VCaP (cell line): ENCODE measurements around the gene NT5C2.

Experiments
- H3K27ac ChIP-seq: fragments of 450-650 bp; 2 replicates; pipeline ENCODE4 v1.5.1; 2017
- TF ChIP-seq, protein P1 (sequence below): fragments of 450-650 bp; conservative IDR thresholded peaks from 2 replicates; pipeline ENCODE4 v1.5.1; 2017; ENCODE audit warnings: mild to moderate bottlenecking, moderate library complexity

Gene NT5C2

DNA sequence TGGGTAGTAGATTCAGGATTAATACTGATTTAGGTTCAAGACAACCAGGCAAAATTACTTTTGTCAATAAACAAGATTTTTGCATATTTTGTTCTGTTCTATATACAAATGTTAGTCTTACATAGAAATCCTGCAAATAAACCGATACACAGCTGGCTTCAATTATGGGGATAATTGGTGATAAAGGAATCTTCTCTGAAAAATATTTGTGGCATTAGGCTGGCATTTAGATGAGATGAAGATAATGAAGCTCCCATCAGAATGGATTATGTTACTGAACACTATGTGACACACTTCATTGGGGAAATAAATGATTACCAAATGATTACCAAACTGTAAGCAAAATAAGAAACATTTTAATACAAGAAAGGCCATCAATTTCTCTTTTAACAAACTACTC lies 65.8 kb downstream of the NT5C2 start:
- TF ChIP-seq, protein P1, sequence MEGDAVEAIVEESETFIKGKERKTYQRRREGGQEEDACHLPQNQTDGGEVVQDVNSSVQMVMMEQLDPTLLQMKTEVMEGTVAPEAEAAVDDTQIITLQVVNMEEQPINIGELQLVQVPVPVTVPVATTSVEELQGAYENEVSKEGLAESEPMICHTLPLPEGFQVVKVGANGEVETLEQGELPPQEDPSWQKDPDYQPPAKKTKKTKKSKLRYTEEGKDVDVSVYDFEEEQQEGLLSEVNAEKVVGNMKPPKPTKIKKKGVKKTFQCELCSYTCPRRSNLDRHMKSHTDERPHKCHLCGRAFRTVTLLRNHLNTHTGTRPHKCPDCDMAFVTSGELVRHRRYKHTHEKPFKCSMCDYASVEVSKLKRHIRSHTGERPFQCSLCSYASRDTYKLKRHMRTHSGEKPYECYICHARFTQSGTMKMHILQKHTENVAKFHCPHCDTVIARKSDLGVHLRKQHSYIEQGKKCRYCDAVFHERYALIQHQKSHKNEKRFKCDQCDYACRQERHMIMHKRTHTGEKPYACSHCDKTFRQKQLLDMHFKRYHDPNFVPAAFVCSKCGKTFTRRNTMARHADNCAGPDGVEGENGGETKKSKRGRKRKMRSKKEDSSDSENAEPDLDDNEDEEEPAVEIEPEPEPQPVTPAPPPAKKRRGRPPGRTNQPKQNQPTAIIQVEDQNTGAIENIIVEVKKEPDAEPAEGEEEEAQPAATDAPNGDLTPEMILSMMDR, result no peak
- no peak overlapping the region for H3K27ac ChIP-seq

DNA sequence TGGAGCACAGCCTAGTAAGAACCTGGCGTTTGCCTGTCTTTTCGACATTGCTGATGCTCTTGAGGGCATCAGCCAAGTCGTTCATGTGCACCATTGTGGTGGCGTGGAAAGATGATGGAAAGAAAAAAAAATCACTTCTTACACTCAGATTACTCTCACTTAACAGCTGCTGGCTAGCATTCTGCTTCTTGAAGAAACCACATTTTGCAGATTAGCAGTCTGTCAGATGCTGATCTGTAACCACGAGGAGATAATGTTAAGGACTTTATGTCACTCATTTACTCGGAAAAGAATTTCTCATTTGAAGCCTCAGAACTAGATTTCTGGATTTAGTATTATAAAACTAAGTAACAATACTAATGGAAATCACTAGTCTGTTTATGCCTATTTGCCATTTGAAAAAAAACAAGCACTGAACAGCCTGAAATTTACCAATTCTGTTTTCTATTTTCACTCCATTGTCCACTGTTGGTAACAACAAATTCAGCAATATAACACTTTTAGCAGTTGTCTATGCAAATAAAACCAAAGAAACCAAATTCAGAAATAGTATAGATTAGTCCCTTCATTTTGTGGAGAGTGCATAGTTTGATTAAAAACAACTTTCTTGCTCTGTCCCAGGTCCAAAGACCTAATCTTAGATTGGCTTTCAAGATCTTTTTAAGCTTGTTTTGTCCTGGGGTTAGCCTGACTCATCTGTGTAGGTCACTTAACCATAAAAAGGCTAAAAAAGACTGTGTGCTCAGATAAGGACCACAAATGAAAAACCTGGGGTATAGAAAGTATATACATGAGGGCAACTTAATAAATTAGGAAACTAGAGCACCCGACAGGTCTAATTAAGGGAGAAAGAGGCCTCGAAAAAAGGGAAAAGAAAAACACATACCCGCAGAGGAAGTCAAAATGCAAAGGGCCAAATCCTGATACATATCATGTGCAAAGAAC lies 67.5 kb downstream of the NT5C2 start:
- no peak overlapping the region for H3K27ac ChIP-seq

DNA sequence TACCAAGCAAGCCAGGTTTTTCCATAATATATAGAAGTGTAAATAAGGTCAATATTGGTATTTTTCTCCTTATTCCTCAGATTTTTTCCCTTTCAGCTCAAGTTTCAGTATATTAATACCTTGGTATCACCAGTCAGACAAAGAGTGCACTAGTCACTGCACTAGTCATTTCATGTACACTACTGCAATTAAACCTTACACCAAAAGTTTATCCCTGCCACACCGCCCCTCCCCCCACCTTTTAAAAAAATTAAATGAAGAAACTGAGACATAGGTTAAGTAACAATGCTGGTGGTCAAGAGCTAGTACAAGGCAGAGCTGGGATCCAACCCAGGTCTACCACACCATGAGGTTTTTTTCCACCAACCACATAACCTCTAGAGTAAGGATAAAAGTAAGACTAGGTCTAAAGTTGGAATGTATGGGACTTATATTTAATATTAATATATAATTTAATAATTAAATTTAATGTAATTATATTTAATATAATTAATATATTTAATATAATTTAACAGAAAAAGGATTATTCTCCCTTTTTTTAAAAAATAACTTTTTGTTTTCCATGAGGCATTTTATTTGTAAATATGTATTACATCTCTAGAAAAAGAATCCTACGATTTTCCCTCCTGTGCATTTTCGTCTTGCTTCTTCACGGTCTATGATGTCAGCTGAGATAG lies 68.5 kb downstream of the NT5C2 start:
- no peak overlapping the region for H3K27ac ChIP-seq
- TF ChIP-seq, protein P1, result no peak

More for the DNA sequence above, 67.5 kb downstream of the NT5C2 start:
- TF ChIP-seq, protein P1, result no peak

DNA sequence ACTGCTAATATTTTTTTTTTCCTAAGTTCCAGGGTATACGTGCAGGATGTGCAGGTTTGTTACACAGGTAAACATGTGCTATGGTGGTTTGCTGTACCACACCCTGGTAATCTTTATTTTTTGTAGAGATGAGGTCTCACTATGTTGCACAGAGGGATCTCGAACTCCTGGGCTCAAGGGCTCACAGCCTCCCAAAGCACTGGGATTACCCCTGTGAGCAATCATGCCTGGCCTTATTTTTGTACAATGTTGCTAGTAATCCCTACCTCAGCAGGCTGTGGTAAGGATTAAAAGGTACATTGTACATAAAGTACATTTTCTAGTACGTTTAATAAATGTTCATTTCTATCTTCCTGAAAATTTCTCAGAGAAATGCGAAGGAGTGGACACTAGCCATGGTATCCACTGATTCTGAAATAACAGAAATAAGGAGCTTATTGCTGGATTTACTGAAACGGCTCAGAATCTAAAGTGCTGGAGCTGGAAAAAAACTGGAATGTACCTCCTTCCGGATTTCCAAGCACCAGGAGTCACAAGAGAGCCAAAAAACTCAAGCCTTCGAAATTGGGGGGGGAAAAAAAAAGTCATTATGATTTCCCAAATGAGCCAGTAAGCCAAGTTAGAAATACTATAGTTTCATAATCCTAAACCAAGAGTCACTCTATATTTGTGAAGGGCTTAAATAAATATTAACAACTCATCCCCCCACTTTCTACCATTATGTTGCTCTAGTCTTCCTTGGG lies 69.6 kb downstream of the NT5C2 start:
- TF ChIP-seq, protein P1, result no peak
- H3K27ac ChIP-seq, result no peak overlapping the region

- no peak overlapping the region for H3K27ac ChIP-seq
- TF ChIP-seq, protein P1, result no peak
Measured at GRCh38 chr10:103120977-103121735, 71.9 kb downstream of the NT5C2 start.

DNA sequence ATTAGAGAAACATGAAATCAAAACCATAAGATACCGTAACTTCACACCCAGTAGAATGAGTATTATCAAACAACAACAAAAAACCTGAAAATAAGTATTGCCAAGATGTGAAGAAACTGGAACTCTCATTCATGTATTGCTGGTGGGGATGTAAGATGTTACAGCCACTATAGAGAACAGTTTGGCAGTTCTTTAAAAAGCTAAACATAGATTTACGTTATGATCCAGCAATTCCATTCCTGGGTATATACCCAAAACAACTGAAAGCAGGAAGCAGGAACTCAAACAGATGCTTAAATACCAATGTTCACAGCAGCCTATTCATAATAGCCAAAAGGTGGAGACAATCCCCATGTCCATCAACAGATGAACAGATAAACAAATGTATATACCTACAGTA lies 72.5 kb downstream of the NT5C2 start:
- H3K27ac ChIP-seq, result no peak overlapping the region
- TF ChIP-seq, protein P1, result no peak
